NCI-H128 (cell line): ENCODE data around the gene TXNDC17.
"Not testable (repeated sequence)": the region's sequence is repeated elsewhere in the genome, so short reads cannot be mapped to it uniquely, and the experiment has no call there.

Experiments
- DNase-seq: peaks from one replicate; lab custom pipeline; 2025; ENCODE audit not compliant: unreplicated experiment; lab: John Stamatoyannopoulos, UW

Gene TXNDC17

DNA sequence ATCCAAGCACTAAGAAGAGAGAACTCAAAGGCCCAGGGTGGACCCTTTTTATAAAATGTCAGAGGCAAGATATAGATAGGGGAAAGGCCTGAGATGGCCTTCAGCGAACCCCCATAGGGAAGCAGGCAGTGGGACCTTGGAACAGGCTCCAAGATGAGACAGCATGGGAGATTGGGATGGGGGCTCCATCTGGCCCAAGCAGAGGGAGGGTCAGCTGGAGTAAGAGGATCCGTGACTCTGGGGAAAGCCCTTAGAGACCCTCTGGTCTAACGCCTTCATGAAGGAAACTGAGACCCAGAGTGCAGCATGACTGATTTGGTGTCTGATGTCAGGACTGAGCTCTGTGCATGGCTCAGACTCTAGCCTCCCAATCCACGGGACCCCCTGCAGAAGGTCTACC is 41.5 kb downstream of the TXNDC17 start:
- no peak for DNase-seq

DNA sequence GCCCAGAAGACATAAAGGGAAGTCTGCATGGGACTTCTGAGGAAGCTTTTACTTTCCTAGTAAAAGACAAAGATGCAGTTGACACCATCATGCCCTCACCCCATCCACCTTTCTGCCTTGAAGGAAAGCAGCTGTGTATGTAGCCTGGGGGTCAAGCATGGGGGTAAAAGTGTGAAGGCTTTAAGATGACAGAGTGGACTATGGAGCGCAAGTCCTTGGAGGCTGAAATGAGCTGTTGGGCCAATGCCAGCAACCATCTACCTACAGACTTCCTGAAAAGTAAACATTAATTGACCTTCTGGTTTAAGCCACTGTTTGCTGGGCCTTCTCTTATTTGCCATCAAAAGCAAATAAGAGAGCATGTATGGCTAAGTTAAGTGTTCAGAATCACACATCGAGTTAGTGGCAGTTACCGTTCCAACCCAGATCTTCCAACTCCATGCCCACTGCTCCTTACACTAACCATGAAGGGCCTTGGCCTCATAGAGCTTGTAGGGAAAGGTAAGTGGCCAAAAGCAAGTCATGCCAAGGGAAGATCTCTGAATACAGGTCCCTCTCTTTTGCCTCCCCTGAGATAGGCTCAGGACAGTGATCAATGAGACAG is 42.3 kb downstream of the TXNDC17 start:
- no peak for DNase-seq

DNA sequence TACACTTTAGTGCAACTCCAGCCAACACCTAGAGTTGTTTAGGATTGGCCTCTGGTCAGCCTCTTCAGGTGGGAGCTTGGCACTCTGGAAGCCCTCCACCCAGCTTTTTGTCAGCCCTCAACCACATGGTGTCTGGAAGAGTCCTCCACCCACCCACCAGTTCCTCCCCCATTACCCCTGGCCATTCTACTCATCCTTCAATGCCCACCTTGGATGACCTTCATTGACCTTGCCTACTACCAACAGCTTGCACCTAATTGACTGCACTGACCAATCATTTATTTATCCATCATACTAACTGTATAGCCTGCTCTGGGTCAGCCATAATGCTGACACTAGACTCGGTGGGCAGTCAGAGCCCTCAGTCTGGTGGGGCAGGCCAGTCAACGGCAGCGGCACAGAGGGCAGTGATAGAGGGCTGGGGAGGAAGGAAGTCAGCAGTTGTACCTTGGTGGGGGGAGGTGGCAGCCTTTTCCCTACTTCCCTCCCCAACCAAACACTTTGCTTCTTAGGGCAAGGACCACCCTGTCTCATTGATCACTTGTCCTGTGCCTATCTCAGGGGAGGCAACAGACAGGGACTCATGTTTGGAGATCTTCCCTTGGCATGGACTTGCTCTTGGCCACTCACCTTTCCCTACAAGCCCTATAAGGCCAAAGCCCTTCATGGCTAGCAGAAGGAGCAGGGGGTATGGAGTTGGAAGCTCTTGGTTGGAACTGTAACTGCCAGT is 43.0 kb downstream of the TXNDC17 start:
- DNase-seq, result no peak

DNA sequence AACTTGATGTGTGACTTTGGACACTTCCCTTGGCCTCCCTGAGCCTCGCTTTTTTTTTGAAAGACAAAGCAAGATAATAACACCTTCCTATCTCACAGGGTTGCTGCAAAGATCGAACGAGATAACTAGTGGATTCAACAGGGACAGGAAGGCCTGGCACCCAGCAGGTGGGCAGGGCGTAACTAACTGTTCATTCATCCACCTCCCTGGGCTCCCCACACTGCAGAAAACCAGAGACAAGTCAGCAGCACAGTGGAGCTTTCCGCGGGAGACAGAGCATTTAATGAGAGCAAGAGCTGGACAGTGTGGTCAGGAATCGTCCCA is 43.6 kb downstream of the TXNDC17 start:
- DNase-seq, result no peak

GRCh38 chr17:6684881-6685767 is 44.3 kb downstream of the TXNDC17 start:
- no peak for DNase-seq

DNA sequence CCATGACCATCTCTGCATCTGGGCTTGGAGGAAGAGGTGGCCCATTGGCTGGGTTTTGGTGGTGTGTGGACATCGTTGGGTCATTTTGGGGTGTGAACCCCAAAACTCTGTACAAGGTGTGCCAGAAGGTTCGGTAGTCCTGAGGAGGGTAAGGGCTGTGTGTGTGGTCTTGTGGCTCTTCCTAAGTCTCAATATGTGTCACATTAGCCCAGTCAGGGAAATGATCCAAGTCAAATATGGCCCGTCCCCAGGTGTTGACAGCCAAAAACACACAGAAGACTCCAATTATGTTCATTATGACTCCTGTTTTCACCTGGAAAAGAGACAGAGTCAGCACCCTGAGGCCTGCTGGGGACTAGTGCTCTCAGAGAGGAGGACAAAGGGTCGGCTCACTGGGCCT is 45.2 kb downstream of the TXNDC17 start:
- no peak for DNase-seq

DNA sequence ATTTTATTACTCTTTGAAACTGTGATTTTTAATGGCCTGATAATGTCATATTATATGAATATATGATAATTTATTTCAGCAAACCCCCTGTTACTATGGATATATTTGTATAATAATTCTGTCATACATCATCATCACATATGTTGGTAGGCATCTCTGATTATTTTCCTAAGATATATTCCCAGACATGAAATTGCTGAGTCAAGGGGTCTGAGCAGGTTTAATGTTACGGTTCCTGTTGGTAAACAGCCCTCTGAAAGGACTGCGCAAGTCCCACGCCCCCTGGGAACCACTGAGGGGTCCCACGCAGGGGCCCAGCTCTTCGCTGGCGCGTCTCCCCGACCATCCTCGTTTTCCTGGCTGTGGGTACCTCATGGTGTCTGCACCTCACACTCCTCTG is 48.1 kb downstream of the TXNDC17 start:
- no peak for DNase-seq

- no peak for DNase-seq
These were observed 49.8 kb downstream of the TXNDC17 start for GRCh38 chr17:6690641-6691040.

GRCh38 chr17:6691546-6691945 is 50.7 kb downstream of the TXNDC17 start:
- DNase-seq, result no peak

DNA sequence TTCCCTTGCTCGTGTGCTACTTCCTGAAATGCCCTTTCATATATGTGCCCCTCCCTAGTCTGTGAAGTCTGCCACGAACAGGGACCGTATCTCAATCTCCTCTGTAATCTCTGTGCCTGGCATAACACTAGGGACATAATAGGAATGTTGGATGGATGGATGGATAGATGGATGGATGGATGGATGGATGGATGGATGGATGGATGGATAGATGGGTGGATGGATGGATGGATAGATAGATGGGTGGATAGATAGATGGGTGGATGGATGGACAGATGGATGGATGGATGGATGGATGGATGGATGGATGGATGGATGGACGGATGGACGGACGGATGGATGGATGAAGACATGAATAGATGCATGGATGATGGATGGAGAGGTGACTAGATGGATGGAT is 51.1 kb downstream of the TXNDC17 start:
- not testable (repeated sequence) for DNase-seq
